ENCODE results near the gene RECK.
"Not testable (repeated sequence)": the region's sequence is repeated elsewhere in the genome, so short reads cannot be mapped to it uniquely, and the experiment has no call there.

Gene RECK

GRCh38 chr9:36036780-36037548 lies at the start of gene RECK:
Gene RECK (plus strand): TSS chr9:36036913. CDS start chr9:36036999, 86 bp downstream.
- peak; percentile 84 to 85 for DNase-seq

GRCh38 chr9:35990155-35990554 lies 46.6 kb upstream of the RECK start:
- no peak for DNase-seq

- not testable (repeated sequence) for DNase-seq
These were observed 43.6 kb upstream of the RECK start for GRCh38 chr9:35993136-35993535.

GRCh38 chr9:35993976-35994720 lies 42.6 kb upstream of the RECK start:
- DNase-seq: no peak

- no peak for DNase-seq
These were observed 41.8 kb upstream of the RECK start for GRCh38 chr9:35994959-35995358.

GRCh38 chr9:35996358-35996970 lies 40.2 kb upstream of the RECK start:
- no peak for DNase-seq

GRCh38 chr9:35997016-35997415 lies 39.7 kb upstream of the RECK start:
- not testable (repeated sequence) for DNase-seq

GRCh38 chr9:35998333-35998732 lies 38.4 kb upstream of the RECK start:
- DNase-seq: no peak

- no peak for DNase-seq
These were observed 30.8 kb upstream of the RECK start for GRCh38 chr9:36005891-36006290.

GRCh38 chr9:36006549-36007315 lies 30.0 kb upstream of the RECK start:
- no peak for DNase-seq

GRCh38 chr9:36007316-36007708 lies 29.4 kb upstream of the RECK start:
- no peak for DNase-seq

GRCh38 chr9:36007852-36008251 lies 28.9 kb upstream of the RECK start:
- DNase-seq: no peak

- peak; percentile 37 to 69 for DNase-seq
These were observed 27.9 kb upstream of the RECK start for GRCh38 chr9:36008774-36009300.

- no peak for DNase-seq
These were observed 25.3 kb upstream of the RECK start for GRCh38 chr9:36011379-36011778.

GRCh38 chr9:36017278-36017677 lies 19.4 kb upstream of the RECK start:
- DNase-seq: no peak

GRCh38 chr9:36018129-36018528 lies 18.6 kb upstream of the RECK start:
- no peak for DNase-seq

- no peak for DNase-seq
These were observed 17.6 kb upstream of the RECK start for GRCh38 chr9:36018891-36019720.

GRCh38 chr9:36021968-36022367 lies 14.7 kb upstream of the RECK start:
- no peak for DNase-seq

- peak; percentile 67 to 68 for DNase-seq
These were observed 13.3 kb upstream of the RECK start for GRCh38 chr9:36023260-36024048.

- no peak for DNase-seq
These were observed 11.0 kb upstream of the RECK start for GRCh38 chr9:36025746-36026145.

- no peak for DNase-seq
These were observed 7.5 kb upstream of the RECK start for GRCh38 chr9:36029202-36029601.
